Body of pancreas (tissue), 4 donors: Measurements from ENCODE around the gene SLC22A4.

Source experiments
- POLR2A ChIP-seq, 3 donors: fragments of 450-650 bp; IDR thresholded peaks; one replicate each; pipeline ENCODE4 v1.6.1; 2016; ENCODE audit warnings: antibody characterized with exemption in 3 of 3, mild to moderate bottlenecking in 2 of 3
- TF ChIP-seq, protein P1 (sequence below), 7 experiments: fragments of 450-650 bp in 4 of 7; fragments of 200-600 bp in 3 of 7; sonication (generic) in 3 of 7; IDR thresholded peaks; one replicate each; pipeline ENCODE4 v1.5.1; 2016 to 2019; ENCODE audit warnings: antibody characterized with exemption in 7 of 7

DNA sequence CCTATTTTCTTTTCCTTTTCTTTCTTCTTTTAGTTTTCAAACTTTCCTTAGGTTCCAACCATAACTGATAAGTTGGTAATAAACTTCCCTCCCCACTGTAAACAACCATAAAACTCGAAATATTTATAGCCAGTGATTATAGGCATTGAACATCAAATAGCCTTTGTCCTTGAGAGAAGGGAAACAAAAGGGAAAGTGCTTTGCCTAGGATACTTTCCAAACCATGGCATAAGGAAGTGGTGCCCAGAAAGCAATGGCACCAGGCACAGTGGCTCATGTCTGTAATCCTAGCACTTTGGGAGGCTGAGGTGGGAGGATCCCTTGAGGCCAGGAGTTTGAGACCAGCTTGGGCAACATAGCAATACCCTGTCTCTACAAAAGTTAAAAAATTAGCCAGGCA is 48.6 kb upstream of the SLC22A4 start:
- TF ChIP-seq POLR2A (IDR thresholded peaks at IDR 0.05) = no peak
- TF ChIP-seq, protein P1, sequence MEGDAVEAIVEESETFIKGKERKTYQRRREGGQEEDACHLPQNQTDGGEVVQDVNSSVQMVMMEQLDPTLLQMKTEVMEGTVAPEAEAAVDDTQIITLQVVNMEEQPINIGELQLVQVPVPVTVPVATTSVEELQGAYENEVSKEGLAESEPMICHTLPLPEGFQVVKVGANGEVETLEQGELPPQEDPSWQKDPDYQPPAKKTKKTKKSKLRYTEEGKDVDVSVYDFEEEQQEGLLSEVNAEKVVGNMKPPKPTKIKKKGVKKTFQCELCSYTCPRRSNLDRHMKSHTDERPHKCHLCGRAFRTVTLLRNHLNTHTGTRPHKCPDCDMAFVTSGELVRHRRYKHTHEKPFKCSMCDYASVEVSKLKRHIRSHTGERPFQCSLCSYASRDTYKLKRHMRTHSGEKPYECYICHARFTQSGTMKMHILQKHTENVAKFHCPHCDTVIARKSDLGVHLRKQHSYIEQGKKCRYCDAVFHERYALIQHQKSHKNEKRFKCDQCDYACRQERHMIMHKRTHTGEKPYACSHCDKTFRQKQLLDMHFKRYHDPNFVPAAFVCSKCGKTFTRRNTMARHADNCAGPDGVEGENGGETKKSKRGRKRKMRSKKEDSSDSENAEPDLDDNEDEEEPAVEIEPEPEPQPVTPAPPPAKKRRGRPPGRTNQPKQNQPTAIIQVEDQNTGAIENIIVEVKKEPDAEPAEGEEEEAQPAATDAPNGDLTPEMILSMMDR (IDR thresholded peaks at IDR 0.05) = no peak
